Stimulated activated naive CD8-positive, alpha-beta T cell treated with anti-CD3 and anti-CD28 coated beads, Interleukin-15, amount 100 ng/mL, for 72 hours (primary cell): Measurements from ENCODE around the gene NTNG2.

Experiments used
- ATAC-seq: fragments of 150-1000 bp; cut with Tn5 transposase; 2 replicates; pipeline ENCODE4 v1.10.0; 2021; ENCODE audit warnings: mild to moderate bottlenecking, moderate library complexity
- DNase-seq, 2 donors: peaks; one replicate each; pipeline ENCODE4 v3.0.0; 2021 to 2022
- H3K27ac Mint-ChIP-seq, 2 donors: one replicate each; pipeline ENCODE4 v1.8.0; 2022; ENCODE audit warnings: mild to moderate bottlenecking in 2 of 2, mixed read lengths in 2 of 2, moderate library complexity in 2 of 2
- H3K27me3 Mint-ChIP-seq: one replicate; pipeline ENCODE4 v1.8.0; 2022; ENCODE audit warnings: mixed read lengths
- H3K4me1 Mint-ChIP-seq: one replicate; pipeline ENCODE4 v1.8.0; 2022; ENCODE audit warnings: mild to moderate bottlenecking, mixed read lengths
- H3K4me3 Mint-ChIP-seq, 2 donors: one replicate each; pipeline ENCODE4 v1.8.0; 2022; ENCODE audit warnings: mild to moderate bottlenecking in 2 of 2, mixed read lengths in 2 of 2, moderate library complexity in 1 of 2
- H3K9me3 Mint-ChIP-seq, 2 donors: one replicate each; pipeline ENCODE4 v1.8.0; 2022; ENCODE audit warnings: mixed read lengths in 2 of 2

NTNG2 gene

GRCh38 chr9:132228062-132228461 is 66.2 kb downstream of the NTNG2 start:
- Mint-ChIP-seq H3K4me1 (peaks cover 11% of the 10 kb centered on the region), H3K9me3 (no peaks in the 10 kb centered on the region), H3K27ac (peak overlapping the region in 1 of 2 donors; percentile 65), H3K4me3 (no peak overlapping the region), H3K27me3 (peaks cover 9% of the 10 kb centered on the region)
- DNase-seq (no peak), ATAC-seq (no peak)

GRCh38 chr9:132230605-132231004 is 68.7 kb downstream of the NTNG2 start:
- Mint-ChIP-seq H3K4me3 (no peak overlapping the region), H3K27ac (no peak overlapping the region), H3K9me3 (no peaks in the 10 kb centered on the region), H3K4me1 (peaks cover 13% of the 10 kb centered on the region), H3K27me3 (peaks cover 7% of the 10 kb centered on the region)
- DNase-seq (no peak), ATAC-seq (no peak)

- peaks cover 19% of the 10 kb centered on the region for H3K4me1 Mint-ChIP-seq
- DNase-seq, result no peak
- ATAC-seq, result no peak
- H3K27ac Mint-ChIP-seq, result no peak overlapping the region
- H3K4me3 Mint-ChIP-seq, result no peak overlapping the region
- H3K27me3 Mint-ChIP-seq, result peaks cover 7% of the 10 kb centered on the region
- no peaks in the 10 kb centered on the region for H3K9me3 Mint-ChIP-seq
Measured at GRCh38 chr9:132231019-132231701, 69.3 kb downstream of the NTNG2 start.

- no peak overlapping the region for H3K4me3 Mint-ChIP-seq
- peaks cover 27% of the 10 kb centered on the region for H3K4me1 Mint-ChIP-seq
- H3K9me3 Mint-ChIP-seq, result no peaks in the 10 kb centered on the region
- no peak overlapping the region for H3K27ac Mint-ChIP-seq
- peaks cover 12% of the 10 kb centered on the region for H3K27me3 Mint-ChIP-seq
- ATAC-seq (no peak), DNase-seq (no peak)
Measured at GRCh38 chr9:132232522-132232921, 70.7 kb downstream of the NTNG2 start.

GRCh38 chr9:132233138-132233537 is 71.3 kb downstream of the NTNG2 start:
- no peak for DNase-seq
- Mint-ChIP-seq H3K4me1 (peaks cover 21% of the 10 kb centered on the region), H3K27ac (no peak overlapping the region), H3K27me3 (peaks cover 12% of the 10 kb centered on the region), H3K9me3 (no peaks in the 10 kb centered on the region), H3K4me3 (no peak overlapping the region)
- ATAC-seq, result no peak

GRCh38 chr9:132234535-132234934 is 72.7 kb downstream of the NTNG2 start:
- DNase-seq (no peak), ATAC-seq (no peak)
- H3K4me3 Mint-ChIP-seq, result no peak overlapping the region
- peaks cover 15% of the 10 kb centered on the region for H3K4me1 Mint-ChIP-seq
- no peak overlapping the region for H3K27ac Mint-ChIP-seq
- no peaks in the 10 kb centered on the region for H3K9me3 Mint-ChIP-seq
- peaks cover 12% of the 10 kb centered on the region for H3K27me3 Mint-ChIP-seq

- DNase-seq (no peak), ATAC-seq (no peak)
- Mint-ChIP-seq H3K27me3 (peaks cover 17% of the 10 kb centered on the region), H3K4me3 (no peak overlapping the region), H3K9me3 (no peaks in the 10 kb centered on the region), H3K27ac (no peak overlapping the region), H3K4me1 (peaks cover 21% of the 10 kb centered on the region)
Measured at GRCh38 chr9:132235125-132235524, 73.3 kb downstream of the NTNG2 start.

- H3K4me3 Mint-ChIP-seq, result no peak overlapping the region
- H3K4me1 Mint-ChIP-seq, result peaks cover 29% of the 10 kb centered on the region
- ATAC-seq (no peak), DNase-seq (peak; percentile 77 to 78)
- peak overlapping the region in 1 of 2 donors; percentile 76 for H3K27ac Mint-ChIP-seq
- peaks cover 20% of the 10 kb centered on the region for H3K27me3 Mint-ChIP-seq
- no peaks in the 10 kb centered on the region for H3K9me3 Mint-ChIP-seq
Measured at GRCh38 chr9:132235894-132236661, 74.2 kb downstream of the NTNG2 start.

GRCh38 chr9:132236662-132237311 is 74.9 kb downstream of the NTNG2 start:
- H3K4me3 Mint-ChIP-seq, result no peak overlapping the region
- no peaks in the 10 kb centered on the region for H3K9me3 Mint-ChIP-seq
- H3K27me3 Mint-ChIP-seq, result peaks cover 20% of the 10 kb centered on the region
- H3K27ac Mint-ChIP-seq, result no peak overlapping the region
- DNase-seq, result no peak
- no peak for ATAC-seq
- peaks cover 34% of the 10 kb centered on the region for H3K4me1 Mint-ChIP-seq

GRCh38 chr9:132237481-132237880 is 75.6 kb downstream of the NTNG2 start:
- peaks cover 39% of the 10 kb centered on the region for H3K4me1 Mint-ChIP-seq
- no peak overlapping the region for H3K4me3 Mint-ChIP-seq
- DNase-seq, result no peak
- peaks cover 23% of the 10 kb centered on the region for H3K27me3 Mint-ChIP-seq
- no peak overlapping the region for H3K27ac Mint-ChIP-seq
- H3K9me3 Mint-ChIP-seq, result no peaks in the 10 kb centered on the region
- ATAC-seq, result no peak

- no peak for ATAC-seq
Measured at GRCh38 chr9:132238026-132238972, 76.4 kb downstream of the NTNG2 start.

GRCh38 chr9:132238992-132239391 is 77.1 kb downstream of the NTNG2 start:
- Mint-ChIP-seq H3K27ac (no peak overlapping the region), H3K4me3 (no peak overlapping the region), H3K9me3 (no peaks in the 10 kb centered on the region), H3K4me1 (peaks cover 43% of the 10 kb centered on the region), H3K27me3 (peaks cover 32% of the 10 kb centered on the region)
- ATAC-seq (no peak), DNase-seq (no peak)

More at GRCh38 chr9:132238026-132238972, 76.4 kb downstream of the NTNG2 start:
- no peak overlapping the region for H3K27ac Mint-ChIP-seq
- H3K9me3 Mint-ChIP-seq, result no peaks in the 10 kb centered on the region
- H3K27me3 Mint-ChIP-seq, result peaks cover 26% of the 10 kb centered on the region
- H3K4me1 Mint-ChIP-seq, result peaks cover 43% of the 10 kb centered on the region
- DNase-seq, result no peak
- H3K4me3 Mint-ChIP-seq, result no peak overlapping the region

GRCh38 chr9:132239518-132239917 is 77.7 kb downstream of the NTNG2 start:
- H3K9me3 Mint-ChIP-seq, result no peaks in the 10 kb centered on the region
- H3K4me1 Mint-ChIP-seq, result peaks cover 43% of the 10 kb centered on the region
- H3K27ac Mint-ChIP-seq, result no peak overlapping the region
- DNase-seq (no peak), ATAC-seq (no peak)
- no peak overlapping the region for H3K4me3 Mint-ChIP-seq
- peaks cover 37% of the 10 kb centered on the region for H3K27me3 Mint-ChIP-seq

GRCh38 chr9:132239999-132240840 is 78.4 kb downstream of the NTNG2 start:
- Mint-ChIP-seq H3K9me3 (no peaks in the 10 kb centered on the region), H3K27me3 (peaks cover 43% of the 10 kb centered on the region), H3K4me3 (peak overlapping the region; percentile 46 to 57), H3K27ac (no peak overlapping the region), H3K4me1 (peaks cover 43% of the 10 kb centered on the region)
- no peak for ATAC-seq
- DNase-seq, result no peak
